Hepatocyte (in vitro differentiated cells): ENCODE results near the gene SCML2.

Experiments used
- CTCF ChIP-seq: fragments of 200-600 bp; sonication (generic); IDR thresholded peaks from 2 replicates; pipeline ENCODE4 v1.5.1; 2016; ENCODE audit warnings: antibody characterized with exemption, mild to moderate bottlenecking; ENCODE audit not compliant: poor library complexity
- EZH2 ChIP-seq: fragments of 200-600 bp; sonication (generic); IDR thresholded peaks from 2 replicates; pipeline ENCODE4 v1.6.1; 2016; ENCODE audit warnings: antibody characterized with exemption, mild to moderate bottlenecking, borderline replicate concordance
- EZH2phosphoT487 ChIP-seq: fragments of 200-600 bp; sonication (generic); IDR thresholded peaks from one replicate; pipeline ENCODE4 v1.6.1; 2018; ENCODE audit warnings: antibody characterized with exemption, mild to moderate bottlenecking, low read depth, moderate library complexity; ENCODE audit not compliant: unreplicated experiment, severe bottlenecking

DNA sequence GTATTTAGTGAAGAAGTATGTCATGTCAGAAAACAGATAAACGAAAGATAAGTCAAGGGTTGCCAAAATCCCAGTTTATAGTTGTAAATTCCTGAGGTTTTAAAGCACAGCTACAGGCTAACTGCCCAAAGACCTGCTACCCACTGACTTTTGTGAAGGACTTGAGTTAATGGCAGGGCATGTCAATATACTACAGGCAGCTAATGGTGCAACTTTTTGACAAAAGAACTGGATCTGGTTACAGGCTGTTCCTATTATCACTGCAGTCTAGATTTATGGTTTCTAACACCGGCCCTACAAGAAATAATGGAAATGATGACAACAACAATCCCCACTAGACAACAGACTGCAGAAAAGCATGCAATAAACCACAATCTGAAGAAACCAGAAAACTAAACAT lies 6.4 kb downstream of the SCML2 start:
- no peak for TF ChIP-seq EZH2
- no peak for TF ChIP-seq CTCF
- no peak for TF ChIP-seq EZH2phosphoT487
